Measurements from ENCODE around the gene AGFG1.

Gene AGFG1

DNA sequence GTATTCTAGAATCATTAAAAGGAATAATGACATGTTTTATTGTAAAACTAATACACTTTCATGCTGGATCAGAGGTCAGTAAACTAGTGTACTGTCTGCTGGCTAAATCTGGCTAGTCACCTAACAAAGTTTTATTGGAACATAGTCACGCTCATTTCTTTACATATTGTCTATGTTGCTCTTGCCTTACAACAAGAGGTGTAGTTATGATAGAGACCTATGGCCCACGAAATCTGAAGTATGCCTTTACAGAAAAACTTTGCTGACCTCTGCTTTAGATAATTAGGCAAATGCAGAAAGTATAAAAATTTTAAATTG is 96.9 kb downstream of the AGFG1 start:
- TF ChIP-seq, protein P1, sequence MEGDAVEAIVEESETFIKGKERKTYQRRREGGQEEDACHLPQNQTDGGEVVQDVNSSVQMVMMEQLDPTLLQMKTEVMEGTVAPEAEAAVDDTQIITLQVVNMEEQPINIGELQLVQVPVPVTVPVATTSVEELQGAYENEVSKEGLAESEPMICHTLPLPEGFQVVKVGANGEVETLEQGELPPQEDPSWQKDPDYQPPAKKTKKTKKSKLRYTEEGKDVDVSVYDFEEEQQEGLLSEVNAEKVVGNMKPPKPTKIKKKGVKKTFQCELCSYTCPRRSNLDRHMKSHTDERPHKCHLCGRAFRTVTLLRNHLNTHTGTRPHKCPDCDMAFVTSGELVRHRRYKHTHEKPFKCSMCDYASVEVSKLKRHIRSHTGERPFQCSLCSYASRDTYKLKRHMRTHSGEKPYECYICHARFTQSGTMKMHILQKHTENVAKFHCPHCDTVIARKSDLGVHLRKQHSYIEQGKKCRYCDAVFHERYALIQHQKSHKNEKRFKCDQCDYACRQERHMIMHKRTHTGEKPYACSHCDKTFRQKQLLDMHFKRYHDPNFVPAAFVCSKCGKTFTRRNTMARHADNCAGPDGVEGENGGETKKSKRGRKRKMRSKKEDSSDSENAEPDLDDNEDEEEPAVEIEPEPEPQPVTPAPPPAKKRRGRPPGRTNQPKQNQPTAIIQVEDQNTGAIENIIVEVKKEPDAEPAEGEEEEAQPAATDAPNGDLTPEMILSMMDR (IDR thresholded peaks at IDR 0.05): no peak
- no peak for DNase-seq (ENCODE audit: low spot score)
- H3K27ac ChIP-seq: no peak overlapping the region
- H3K4me3 ChIP-seq: no peak overlapping the region

DNA sequence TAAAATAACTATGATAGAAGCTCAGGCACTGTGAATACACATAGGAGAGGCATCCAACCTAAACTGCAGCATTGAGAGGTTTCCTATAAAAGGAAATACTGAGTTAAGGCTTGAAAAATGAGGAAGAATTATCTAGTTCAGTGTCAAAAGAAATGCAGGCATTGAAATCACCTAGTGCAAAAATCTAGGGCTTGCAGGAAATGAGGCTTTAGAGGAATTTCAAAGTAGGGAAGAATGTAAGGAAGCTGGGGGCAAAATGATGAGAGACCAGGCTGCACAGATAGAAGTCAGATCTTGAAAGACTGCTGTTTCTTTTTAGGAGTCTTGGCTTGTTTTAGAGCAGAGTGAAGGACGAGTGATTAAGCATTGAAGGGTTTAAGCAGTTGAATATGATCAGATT is 98.7 kb downstream of the AGFG1 start:
- H3K4me3 ChIP-seq: no peak overlapping the region
- H3K27ac ChIP-seq: no peak overlapping the region
- TF ChIP-seq, protein P1 (IDR thresholded peaks at IDR 0.05): no peak
- no peak for DNase-seq (ENCODE audit: low spot score)

GRCh38 chr2:227576110-227576509 is 104.2 kb downstream of the AGFG1 start:
- no peak overlapping the region for H3K4me3 ChIP-seq
- H3K27ac ChIP-seq: no peak overlapping the region
- DNase-seq (ENCODE audit: low spot score): no peak
- TF ChIP-seq, protein P1 (IDR thresholded peaks at IDR 0.05): no peak

- H3K4me3 ChIP-seq: no peak overlapping the region
- TF ChIP-seq, protein P1 (IDR thresholded peaks at IDR 0.05): no peak
- H3K27ac ChIP-seq: no peak overlapping the region
- no peak for DNase-seq (ENCODE audit: low spot score)
Observed at GRCh38 chr2:227576812-227577211, 104.9 kb downstream of the AGFG1 start.

GRCh38 chr2:227577555-227577954 is 105.6 kb downstream of the AGFG1 start:
- TF ChIP-seq, protein P1 (IDR thresholded peaks at IDR 0.05): no peak
- Histone ChIP-seq H3K27ac (no peak overlapping the region), H3K4me3 (no peak overlapping the region)
- no peak for DNase-seq (ENCODE audit: low spot score)

DNA sequence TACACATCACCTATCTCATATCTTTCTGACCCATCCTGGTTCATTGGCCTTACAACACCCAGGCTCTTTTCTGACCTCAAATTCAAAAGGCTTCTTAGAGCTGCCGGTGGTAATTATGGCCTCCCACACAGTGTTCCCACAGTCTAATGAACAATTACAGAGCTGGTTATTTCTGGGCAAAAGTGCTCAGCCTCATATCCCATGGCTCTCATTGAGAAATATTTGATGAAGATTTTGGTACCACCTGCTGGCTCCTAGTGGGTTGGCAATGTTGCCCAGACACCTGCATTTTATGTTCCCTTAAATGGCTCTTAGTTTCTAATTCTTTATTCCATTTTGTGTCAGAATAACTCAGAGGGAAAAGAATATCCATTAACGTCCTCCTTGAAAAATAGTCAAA is 106.7 kb downstream of the AGFG1 start:
- TF ChIP-seq, protein P1 (IDR thresholded peaks at IDR 0.05): no peak
- DNase-seq (ENCODE audit: low spot score): no peak
- Histone ChIP-seq H3K4me3 (no peak overlapping the region), H3K27ac (no peak overlapping the region)

DNA sequence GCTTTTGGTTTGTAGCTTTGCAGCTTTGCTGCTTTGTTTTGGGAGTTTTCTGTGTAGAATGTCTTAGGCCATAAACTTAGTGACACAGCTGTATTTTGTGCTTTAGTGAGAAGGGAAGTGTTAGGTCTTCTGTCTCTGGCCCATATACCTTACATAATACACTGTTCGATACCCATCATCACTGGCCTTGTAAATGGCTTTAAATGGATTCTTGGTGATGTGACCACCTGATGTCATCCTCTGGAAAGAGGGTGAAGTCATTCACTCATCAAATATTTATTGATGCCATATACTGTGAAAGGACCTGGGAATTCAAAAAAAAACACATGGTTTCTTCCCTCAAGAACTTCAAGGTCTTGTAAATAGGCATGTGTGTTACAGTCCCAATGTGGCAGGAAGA is 107.8 kb downstream of the AGFG1 start:
- Histone ChIP-seq H3K4me3 (no peak overlapping the region), H3K27ac (no peak overlapping the region)
- no peak for DNase-seq (ENCODE audit: low spot score)
- TF ChIP-seq, protein P1 (IDR thresholded peaks at IDR 0.05): no peak

All from coronary artery (tissue), 2 donors.